Loucy (cell line): ENCODE results near the gene HOXB9.

Experiments
- CTCF ChIP-seq: fragments of 200-600 bp; sonication (generic); conservative IDR thresholded peaks from 2 replicates; pipeline ENCODE4 v1.5.1; 2014; ENCODE audit warnings: mild to moderate bottlenecking, antibody characterized with exemption, low read length
- EZH2phosphoT487 ChIP-seq: fragments of 200-600 bp; IDR thresholded peaks from 2 replicates; pipeline ENCODE4 v1.6.1; 2018; ENCODE audit warnings: antibody characterized with exemption, mild to moderate bottlenecking, moderate library complexity, borderline replicate concordance

- TF ChIP-seq CTCF = no peak
- TF ChIP-seq EZH2phosphoT487 = no peak
These were observed 34.1 kb downstream of the HOXB9 start for GRCh38 chr17:48592057-48592514.
